Measurements from ENCODE around the gene MBD3.
"Not testable (repeated sequence)": the region's sequence is repeated elsewhere in the genome, so short reads cannot be mapped to it uniquely, and the experiment has no call there.

DNA sequence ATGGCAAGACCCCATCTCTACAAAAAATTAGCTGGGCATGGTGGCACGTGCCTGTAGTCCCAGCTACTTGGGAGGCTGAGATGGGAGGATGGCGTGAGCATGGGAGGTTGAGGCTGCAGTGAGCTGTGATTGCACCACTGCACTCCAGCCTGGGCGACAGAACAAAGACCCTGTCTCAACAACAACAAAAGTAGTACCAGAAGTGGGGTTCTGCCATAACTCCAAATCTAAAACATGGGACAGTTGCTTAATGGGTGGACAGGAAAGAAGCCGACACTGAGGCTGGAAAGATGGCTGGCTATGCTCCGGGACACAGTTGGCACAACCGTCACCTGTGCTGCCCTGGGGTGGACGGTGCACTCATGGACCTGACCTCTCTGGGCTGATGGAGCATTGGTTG, 57.0 kb downstream of the MBD3 start:
- TF ChIP-seq, protein P1, sequence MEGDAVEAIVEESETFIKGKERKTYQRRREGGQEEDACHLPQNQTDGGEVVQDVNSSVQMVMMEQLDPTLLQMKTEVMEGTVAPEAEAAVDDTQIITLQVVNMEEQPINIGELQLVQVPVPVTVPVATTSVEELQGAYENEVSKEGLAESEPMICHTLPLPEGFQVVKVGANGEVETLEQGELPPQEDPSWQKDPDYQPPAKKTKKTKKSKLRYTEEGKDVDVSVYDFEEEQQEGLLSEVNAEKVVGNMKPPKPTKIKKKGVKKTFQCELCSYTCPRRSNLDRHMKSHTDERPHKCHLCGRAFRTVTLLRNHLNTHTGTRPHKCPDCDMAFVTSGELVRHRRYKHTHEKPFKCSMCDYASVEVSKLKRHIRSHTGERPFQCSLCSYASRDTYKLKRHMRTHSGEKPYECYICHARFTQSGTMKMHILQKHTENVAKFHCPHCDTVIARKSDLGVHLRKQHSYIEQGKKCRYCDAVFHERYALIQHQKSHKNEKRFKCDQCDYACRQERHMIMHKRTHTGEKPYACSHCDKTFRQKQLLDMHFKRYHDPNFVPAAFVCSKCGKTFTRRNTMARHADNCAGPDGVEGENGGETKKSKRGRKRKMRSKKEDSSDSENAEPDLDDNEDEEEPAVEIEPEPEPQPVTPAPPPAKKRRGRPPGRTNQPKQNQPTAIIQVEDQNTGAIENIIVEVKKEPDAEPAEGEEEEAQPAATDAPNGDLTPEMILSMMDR (IDR thresholded peaks at IDR 0.05) = not testable (repeated sequence)
- not testable (repeated sequence) for TF ChIP-seq POLR2A, POLR2AphosphoS5, EP300 (IDR thresholded peaks at IDR 0.05)
